ENCODE results near the gene ANKRD16. TPM values are rescaled to one million over a fixed set of nuclear protein-coding genes. Genes with fewer than 3 reads are reported as not detected.

Gene ANKRD16
- polyA plus RNA-seq, 1 donor from 2014 or later, result 14.2 TPM

- Histone ChIP-seq H3K79me2 (replicated peaks; ENCODE audit: insufficient read depth, low read length) (no peaks in the 10 kb centered on the region), H3F3A (ENCODE audit: insufficient read depth, low read length, poor library complexity, severe bottlenecking) (no peaks in the 10 kb centered on the region), H3K4me2 (ENCODE audit: low read length) (no peak overlapping the region), H3K9me2 (ENCODE audit: insufficient read depth, low read length) (no peaks in the 10 kb centered on the region), H3K27ac (ENCODE audit: low read length) (no peak overlapping the region), H3K9ac (ENCODE audit: low read length) (no peak overlapping the region), H3K27me3 (ENCODE audit: insufficient read depth, low read depth, low read length) (no peaks in the 10 kb centered on the region), H4K20me1 (ENCODE audit: insufficient read depth) (no peaks in the 10 kb centered on the region), H2AFZ (ENCODE audit: low read depth, low read length) (no peak overlapping the region), H3K9me3 (ENCODE audit: low read length) (no peaks in the 10 kb centered on the region), H3K36me3 (ENCODE audit: insufficient read depth, low read length) (no peaks in the 10 kb centered on the region), H3K4me3 (ENCODE audit: low read length) (no peak overlapping the region)
- no peak for TF ChIP-seq SMC3 (conservative IDR thresholded peaks at IDR 0.05; ENCODE audit: poor library complexity)
- TF ChIP-seq POLR2AphosphoS5 (IDR thresholded peaks at IDR 0.05), result no peak
- TF ChIP-seq RAD21 (conservative IDR thresholded peaks at IDR 0.05), result no peak
- TF ChIP-seq MXI1 (conservative IDR thresholded peaks at IDR 0.05; ENCODE audit: poor library complexity, severe bottlenecking), result no peak
- TF ChIP-seq EZH2 (IDR thresholded peaks at IDR 0.05; ENCODE audit: borderline replicate concordance, insufficient read depth, low read length, poor library complexity, severe bottlenecking), result no peak
- TF ChIP-seq CTCF (IDR thresholded peaks at IDR 0.05; ENCODE audit: poor library complexity, severe bottlenecking), result no peak
- TF ChIP-seq REST (IDR thresholded peaks at IDR 0.05; ENCODE audit: borderline replicate concordance), result no peak
- TF ChIP-seq EP300 (conservative IDR thresholded peaks at IDR 0.05; ENCODE audit: poor library complexity, severe bottlenecking), result no peak
- TF ChIP-seq TAF1 (IDR thresholded peaks at IDR 0.05; ENCODE audit: low read depth), result no peak
Observed at GRCh38 chr10:5835446-5836095, 54.1 kb downstream of the ANKRD16 start.

- Histone ChIP-seq H3K27ac (ENCODE audit: low read length) (no peak overlapping the region), H3K9me3 (ENCODE audit: low read length) (no peaks in the 10 kb centered on the region), H3F3A (ENCODE audit: insufficient read depth, low read length, poor library complexity, severe bottlenecking) (no peaks in the 10 kb centered on the region), H3K27me3 (ENCODE audit: insufficient read depth, low read depth, low read length) (no peaks in the 10 kb centered on the region), H3K4me2 (ENCODE audit: low read length) (no peak overlapping the region), H3K9ac (ENCODE audit: low read length) (no peak overlapping the region), H3K36me3 (ENCODE audit: insufficient read depth, low read length) (no peaks in the 10 kb centered on the region), H2AFZ (ENCODE audit: low read depth, low read length) (no peak overlapping the region), H4K20me1 (ENCODE audit: insufficient read depth) (no peaks in the 10 kb centered on the region), H3K9me2 (ENCODE audit: insufficient read depth, low read length) (no peaks in the 10 kb centered on the region), H3K4me3 (ENCODE audit: low read length) (no peak overlapping the region), H3K79me2 (replicated peaks; ENCODE audit: insufficient read depth, low read length) (no peaks in the 10 kb centered on the region)
- no peak for TF ChIP-seq RAD21 (conservative IDR thresholded peaks at IDR 0.05)
- no peak for TF ChIP-seq TAF1 (IDR thresholded peaks at IDR 0.05; ENCODE audit: low read depth)
- no peak for TF ChIP-seq SMC3 (conservative IDR thresholded peaks at IDR 0.05; ENCODE audit: poor library complexity)
- no peak for TF ChIP-seq POLR2AphosphoS5 (IDR thresholded peaks at IDR 0.05)
- TF ChIP-seq CTCF (IDR thresholded peaks at IDR 0.05; ENCODE audit: poor library complexity, severe bottlenecking), result no peak
Observed at GRCh38 chr10:5833814-5834213, 55.9 kb downstream of the ANKRD16 start.
